Chondrocyte (in vitro differentiated cells): Measurements from ENCODE around the gene C4A. TPM values are rescaled to one million over a fixed set of nuclear protein-coding genes. Genes with fewer than 3 reads are reported as not detected.
"Not testable (repeated sequence)": the region's sequence is repeated elsewhere in the genome, so short reads cannot be mapped to it uniquely, and the experiment has no call there.

ENCODE experiments used
- DNase-seq: peaks from one replicate; pipeline ENCODE4 v3.0.0; 2021; ENCODE audit warnings: mixed read lengths, low spot score
- H3K27ac Mint-ChIP-seq: one replicate; pipeline ENCODE4 v1.8.0; 2021; ENCODE audit warnings: mild to moderate bottlenecking, moderate library complexity, mixed read lengths; ENCODE audit not compliant: unreplicated experiment
- H3K27me3 Mint-ChIP-seq: 2 replicates; pipeline ENCODE4 v1.8.0; 2021; ENCODE audit warnings: low read depth, mixed read lengths
- H3K36me3 Mint-ChIP-seq: 2 replicates; pipeline ENCODE4 v1.8.0; 2021; ENCODE audit warnings: low read depth, mixed read lengths
- H3K4me1 Mint-ChIP-seq: 2 replicates; pipeline ENCODE4 v1.8.0; 2021; ENCODE audit warnings: low read depth, mild to moderate bottlenecking, mixed read lengths
- H3K4me3 Mint-ChIP-seq: one replicate; pipeline ENCODE4 v1.8.0; 2021; ENCODE audit warnings: mild to moderate bottlenecking, moderate library complexity, mixed read lengths; ENCODE audit not compliant: unreplicated experiment
- H3K9me3 Mint-ChIP-seq: 2 replicates; pipeline ENCODE4 v1.8.0; 2021; ENCODE audit warnings: low read depth, mixed read lengths
- long read RNA-seq: library from polyadenylated mRNA; stranded (forward); transcript quantifications from one replicate; pipeline ENCODE4 v2.0.0, GENCODE V29; 2021
- total RNA-seq: library from RNA; stranded (reverse); gene quantifications from 3 replicates; pipeline ENCODE4 v1.2.1, GENCODE V29; 2021
- TF ChIP-seq, protein P1 (sequence below): fragments of 200-600 bp; sonication (generic); IDR thresholded peaks from 2 replicates; pipeline ENCODE4 v1.5.0; 2021; ENCODE audit warnings: antibody characterized with exemption, mild to moderate bottlenecking, moderate library complexity

The C4A gene
- total RNA-seq = 7.2 to 13.3 TPM (median 10.5 TPM) in 3 replicates
- long read RNA-seq, full-length matches to known transcripts = 4 of 13 reads
- long read RNA-seq, partial matches to known transcripts = 6 of 13 reads
- long read RNA-seq, other reads (novel, unspliced or antisense) = 3 of 13 reads

DNA sequence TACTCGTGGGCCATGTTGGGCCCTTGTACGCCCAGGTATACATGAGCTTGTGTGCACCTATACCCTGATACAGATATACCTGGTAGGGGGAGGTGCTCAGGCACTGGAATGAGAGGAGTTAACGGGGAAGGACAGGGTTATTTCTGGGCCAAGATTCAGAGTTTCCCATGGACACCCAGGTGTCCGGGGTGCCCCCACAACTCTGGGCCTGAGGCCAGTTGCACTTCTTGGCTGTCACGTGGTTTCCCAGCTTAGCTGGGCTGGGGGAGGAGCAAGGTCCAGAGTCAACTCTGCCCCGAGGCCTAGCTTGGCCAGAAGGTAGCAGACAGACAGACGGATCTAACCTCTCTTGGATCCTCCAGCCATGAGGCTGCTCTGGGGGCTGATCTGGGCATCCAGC, at the start of gene C4A:
C4A (plus strand) TSS at position 314 of the 400 bp plus-strand sequence; CDS start at position 365, 51 bp downstream.
- H3K27ac Mint-ChIP-seq, H3K27me3 Mint-ChIP-seq, H3K4me3 Mint-ChIP-seq, H3K36me3 Mint-ChIP-seq, DNase-seq, H3K4me1 Mint-ChIP-seq, H3K9me3 Mint-ChIP-seq: not testable (repeated sequence)

DNA sequence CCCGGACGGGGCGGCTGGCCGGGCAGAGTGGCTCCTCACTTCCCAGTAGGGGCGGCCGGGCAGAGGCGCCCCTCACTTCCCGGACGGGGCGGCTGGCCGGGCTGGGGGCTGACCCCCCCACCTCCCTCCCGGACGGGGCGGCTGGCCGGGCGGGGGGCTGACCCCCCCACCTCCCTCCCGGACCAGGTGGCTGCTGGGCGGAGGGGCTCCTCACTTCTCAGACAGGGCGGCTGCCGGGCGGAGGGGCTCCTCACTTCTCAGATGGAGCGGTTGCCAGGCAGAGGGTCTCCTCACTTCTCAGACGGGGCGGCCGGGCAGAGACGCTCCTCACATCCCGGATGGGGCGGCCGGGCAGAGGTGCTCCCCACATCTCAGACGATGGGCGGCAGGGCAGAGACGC, 49.7 kb upstream of the C4A start:
- H3K4me3 Mint-ChIP-seq, DNase-seq, H3K9me3 Mint-ChIP-seq, H3K36me3 Mint-ChIP-seq, H3K27ac Mint-ChIP-seq, H3K4me1 Mint-ChIP-seq, H3K27me3 Mint-ChIP-seq: not testable (repeated sequence)

DNA sequence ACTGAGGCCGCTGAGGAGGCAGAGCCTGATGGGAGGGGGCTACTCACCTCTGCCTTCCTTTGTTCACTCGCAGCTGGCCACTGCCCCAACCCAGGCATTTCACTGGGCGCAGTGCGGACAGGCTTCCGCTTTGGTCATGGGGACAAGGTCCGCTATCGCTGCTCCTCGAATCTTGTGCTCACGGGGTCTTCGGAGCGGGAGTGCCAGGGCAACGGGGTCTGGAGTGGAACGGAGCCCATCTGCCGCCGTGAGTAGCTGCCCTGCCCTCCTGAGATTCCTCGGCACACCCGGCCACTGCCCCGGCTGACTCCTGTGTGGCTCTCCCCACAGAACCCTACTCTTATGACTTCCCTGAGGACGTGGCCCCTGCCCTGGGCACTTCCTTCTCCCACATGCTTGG, 48.3 kb upstream of the C4A start:
- H3K36me3 Mint-ChIP-seq = no peaks in the 10 kb centered on the region
- H3K4me3 Mint-ChIP-seq = no peak overlapping the region
- H3K27me3 Mint-ChIP-seq = peaks cover 9% of the 10 kb centered on the region
- H3K4me1 Mint-ChIP-seq = no peaks in the 10 kb centered on the region
- TF ChIP-seq, protein P1, sequence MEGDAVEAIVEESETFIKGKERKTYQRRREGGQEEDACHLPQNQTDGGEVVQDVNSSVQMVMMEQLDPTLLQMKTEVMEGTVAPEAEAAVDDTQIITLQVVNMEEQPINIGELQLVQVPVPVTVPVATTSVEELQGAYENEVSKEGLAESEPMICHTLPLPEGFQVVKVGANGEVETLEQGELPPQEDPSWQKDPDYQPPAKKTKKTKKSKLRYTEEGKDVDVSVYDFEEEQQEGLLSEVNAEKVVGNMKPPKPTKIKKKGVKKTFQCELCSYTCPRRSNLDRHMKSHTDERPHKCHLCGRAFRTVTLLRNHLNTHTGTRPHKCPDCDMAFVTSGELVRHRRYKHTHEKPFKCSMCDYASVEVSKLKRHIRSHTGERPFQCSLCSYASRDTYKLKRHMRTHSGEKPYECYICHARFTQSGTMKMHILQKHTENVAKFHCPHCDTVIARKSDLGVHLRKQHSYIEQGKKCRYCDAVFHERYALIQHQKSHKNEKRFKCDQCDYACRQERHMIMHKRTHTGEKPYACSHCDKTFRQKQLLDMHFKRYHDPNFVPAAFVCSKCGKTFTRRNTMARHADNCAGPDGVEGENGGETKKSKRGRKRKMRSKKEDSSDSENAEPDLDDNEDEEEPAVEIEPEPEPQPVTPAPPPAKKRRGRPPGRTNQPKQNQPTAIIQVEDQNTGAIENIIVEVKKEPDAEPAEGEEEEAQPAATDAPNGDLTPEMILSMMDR = no peak
- DNase-seq = no peak
- no peak overlapping the region for H3K27ac Mint-ChIP-seq
- no peaks in the 10 kb centered on the region for H3K9me3 Mint-ChIP-seq

DNA sequence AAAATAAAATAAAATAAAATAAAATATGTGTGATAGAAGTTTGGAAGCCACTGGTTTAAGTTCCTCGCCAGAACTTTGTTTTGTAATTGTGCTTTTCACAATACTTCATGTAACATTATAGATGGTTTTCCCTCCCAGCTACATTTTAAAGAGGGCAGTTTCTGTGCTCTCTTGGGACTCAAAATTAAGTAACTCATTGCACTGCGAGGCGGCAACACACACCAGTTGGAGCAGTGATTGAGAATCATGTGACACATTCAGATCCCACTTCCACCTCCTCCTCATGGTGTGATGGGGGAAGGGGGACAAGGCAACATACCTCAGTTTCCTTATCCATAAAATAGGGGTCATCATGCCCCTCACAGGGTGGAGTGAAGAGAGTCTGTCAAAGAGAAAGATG, 46.8 kb upstream of the C4A start:
- H3K9me3 Mint-ChIP-seq = no peaks in the 10 kb centered on the region

DNA sequence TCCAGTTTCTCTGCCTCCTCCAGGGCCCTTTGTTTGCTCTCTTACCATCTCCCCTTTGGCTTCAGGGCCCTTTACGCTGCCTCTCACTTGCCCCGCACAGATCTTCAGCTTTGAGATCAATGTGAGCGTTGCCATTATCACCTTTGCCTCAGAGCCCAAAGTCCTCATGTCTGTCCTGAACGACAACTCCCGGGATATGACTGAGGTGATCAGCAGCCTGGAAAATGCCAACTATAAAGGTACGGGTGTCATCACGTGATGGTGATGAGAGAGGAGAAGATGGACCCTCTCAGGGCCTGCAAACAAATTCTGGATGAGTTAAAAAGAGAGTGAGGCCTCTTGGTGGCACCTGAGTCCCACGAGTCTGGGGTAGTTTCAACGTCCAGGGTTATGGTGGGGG, 46.0 kb upstream of the C4A start:
- H3K27me3 Mint-ChIP-seq = peaks cover 9% of the 10 kb centered on the region

More for the DNA sequence above, 46.8 kb upstream of the C4A start:
- no peak for DNase-seq
- TF ChIP-seq, protein P1 = no peak
- no peak overlapping the region for H3K4me3 Mint-ChIP-seq
- H3K4me1 Mint-ChIP-seq = peaks cover under 1% of the 10 kb centered on the region
- H3K27me3 Mint-ChIP-seq = peaks cover 9% of the 10 kb centered on the region
- no peaks in the 10 kb centered on the region for H3K36me3 Mint-ChIP-seq
- H3K27ac Mint-ChIP-seq = no peak overlapping the region

DNA sequence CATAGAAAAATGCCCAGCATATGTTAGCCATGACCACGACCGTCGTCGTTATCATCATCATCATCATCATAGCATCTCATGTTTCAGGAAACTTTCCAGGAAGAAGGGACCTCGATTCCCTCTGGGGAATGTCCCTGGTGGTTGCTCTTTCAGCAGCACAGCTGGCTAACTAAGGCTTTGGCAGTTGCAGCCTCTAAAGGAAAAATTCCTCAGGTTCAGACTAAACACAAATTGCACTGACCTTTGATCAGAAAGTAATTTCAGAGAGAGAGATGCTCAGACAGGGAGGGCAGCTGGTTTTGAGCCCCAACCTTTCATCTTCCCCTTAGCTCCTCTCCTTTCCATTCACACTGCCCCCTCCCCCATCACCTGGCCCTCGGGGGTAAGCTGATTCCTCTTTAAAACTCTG, 41.6 kb upstream of the C4A start:
- peak overlapping the region; percentile 73 for H3K27ac Mint-ChIP-seq
- TF ChIP-seq, protein P1 = no peak
- H3K27me3 Mint-ChIP-seq = peaks cover 3% of the 10 kb centered on the region
- peaks cover 17% of the 10 kb centered on the region for H3K4me1 Mint-ChIP-seq
- peaks cover 2% of the 10 kb centered on the region for H3K36me3 Mint-ChIP-seq
- DNase-seq = no peak
- peak overlapping the region; percentile 8 for H3K4me3 Mint-ChIP-seq
- no peaks in the 10 kb centered on the region for H3K9me3 Mint-ChIP-seq

More for the DNA sequence above, 46.0 kb upstream of the C4A start:
- H3K4me1 Mint-ChIP-seq = peaks cover 9% of the 10 kb centered on the region
- H3K9me3 Mint-ChIP-seq = no peaks in the 10 kb centered on the region
- DNase-seq = no peak
- TF ChIP-seq, protein P1 = no peak
- no peak overlapping the region for H3K27ac Mint-ChIP-seq
- H3K36me3 Mint-ChIP-seq = no peaks in the 10 kb centered on the region
- no peak overlapping the region for H3K4me3 Mint-ChIP-seq
